ENCODE data around the gene GNGT2.

GNGT2 gene

GRCh38 chr17:49165143-49165542 lies 45.2 kb downstream of the GNGT2 start:
- DNase-seq, result no peak

GRCh38 chr17:49162866-49163265 lies 47.5 kb downstream of the GNGT2 start:
- no peak for DNase-seq

- DNase-seq, result no peak
These were observed 52.6 kb downstream of the GNGT2 start for GRCh38 chr17:49157784-49158183.

- DNase-seq, result peak in 1 of 2 experiments; percentile 43
These were observed 54.1 kb downstream of the GNGT2 start for GRCh38 chr17:49156256-49156655.

All from NCI-H187 (cell line).